Measurements from ENCODE around the gene FBXO31. TPM values are rescaled to one million over a fixed set of nuclear protein-coding genes. Genes with fewer than 3 reads are reported as not detected.

The FBXO31 gene
- total and polyA plus RNA-seq, 2 of the 8 experiments (the other 6 are each of a cell fraction or from before 2014, with no cell fraction given) = 8.3 to 21.6 TPM

GRCh38 chr16:87392821-87393679, 9.5 kb upstream of the FBXO31 start:
- Histone ChIP-seq H3K9me3 (ENCODE audit: insufficient read depth in 2 of 2, low read depth in 1 of 2, low read length in 1 of 2) (no peaks in the 10 kb centered on the region), H3K23ac (ENCODE audit: insufficient read length) (no peak overlapping the region), H3K4me3 (ENCODE audit: extremely low read depth in 1 of 4, insufficient read depth in 2 of 4, low read depth in 3 of 4, low read length in 4 of 4) (peak overlapping the region; percentile 64 to 84 (median 81)), H4K5ac (ENCODE audit: insufficient read length, low read depth, low read length) (no peak overlapping the region), H3K9ac (replicated peaks in 1 of 4; ENCODE audit: extremely low read depth in 1 of 4, low read depth in 3 of 4, low read length in 3 of 4) (peak overlapping the region; percentile 21 to 89 (median 68)), H3K27ac (ENCODE audit: low read depth, low read length) (peak overlapping the region; percentile 33; the same call in 1 of the 2 replicates), H4K91ac (replicated peaks; ENCODE audit: insufficient read length, low read length) (no peak overlapping the region), H4K8ac (ENCODE audit: extremely low read depth, insufficient read depth, low read length) (peak overlapping the region; percentile 80; the same call in 1 of the 2 replicates), H2BK12ac (ENCODE audit: low read depth, low read length) (no peak overlapping the region), H3K79me1 (ENCODE audit: low read depth, low read length) (peaks cover 7% of the 10 kb centered on the region), H3K4me1 (replicated peaks in 1 of 4; ENCODE audit: control insufficient read depth in 3 of 4, insufficient read depth in 4 of 4, low read length in 3 of 4) (peaks cover 1 to 6% (median 2%) of the 10 kb centered on the region in 4 experiments; a peak in 6 of 7 replicates), H2BK5ac (ENCODE audit: low read depth, low read length) (no peak overlapping the region), H3K36me3 (ENCODE audit: control insufficient read depth in 2 of 4, insufficient read depth in 4 of 4, low read length in 3 of 4) (no peaks in the 10 kb centered on the region), H3K4ac (replicated peaks; ENCODE audit: insufficient read length, low read depth, low read length) (no peak overlapping the region), H3K27me3 (replicated peaks in 1 of 4; ENCODE audit: control insufficient read depth in 3 of 4, extremely low read depth in 1 of 4, insufficient read depth in 3 of 4, low read length in 3 of 4) (no peaks in the 10 kb centered on the region), H2AK5ac (ENCODE audit: low read depth, low read length) (no peak overlapping the region), H2AFZ (ENCODE audit: low read length) (no peak overlapping the region), H3K79me2 (ENCODE audit: control insufficient read depth in 1 of 2, insufficient read depth in 2 of 2, low read length in 2 of 2) (peaks cover 0 to 40% of the 10 kb centered on the region in 2 experiments; a peak in 3 of 4 replicates), H2BK15ac (ENCODE audit: low read length) (no peak overlapping the region), H2BK120ac (replicated peaks; ENCODE audit: low read depth, low read length) (no peak overlapping the region), H3K14ac (ENCODE audit: insufficient read length) (no peak overlapping the region), H3K56ac (replicated peaks; ENCODE audit: insufficient read length, low read depth, low read length) (peak overlapping the region; percentile 21), H3K23me2 (ENCODE audit: low read depth, low read length) (peaks cover 12% of the 10 kb centered on the region), H4K20me1 (replicated peaks in 1 of 2; ENCODE audit: control insufficient read depth in 1 of 2, insufficient read depth in 2 of 2, low read length in 2 of 2) (peaks cover 2 to 5% of the 10 kb centered on the region in 2 experiments), H3K18ac (ENCODE audit: extremely low read depth, low read length) (no peak overlapping the region), H3K4me2 (ENCODE audit: insufficient read depth in 1 of 2, low read depth in 2 of 2, low read length in 2 of 2) (peak overlapping the region; percentile 81 to 97), H2BK20ac (ENCODE audit: low read length) (no peak overlapping the region)
- 8% methylated on average over 37 of the region's 53 CpGs; no CpG with 5 or more reads in 1 of the 2 experiments for WGBS, 2 experiments (ENCODE audit: extremely low coverage in 1 of 2, insufficient coverage in 1 of 2, insufficient read length in 1 of 2, insufficient replicate concordance in 2 of 2, low coverage in 1 of 2, low lambda C conversion rate in 2 of 2, missing lambda C conversion rate in 1 of 2)
- ChIA-PET POLR2A (ENCODE audit: partially characterized antibody) (interaction anchor here (0.6 to 4.4 kb wide), 6 partner anchors 9 to 104 kb away, joined by 3 to 31 read pairs (median 3); partner anchors contain the start of gene FBXO31), CTCF (ENCODE audit: partially characterized antibody) (interaction anchor here (1.3 to 1.8 kb wide), 2 partner anchors 66 to 267 kb away, joined by 4 to 6 read pairs; no protein-coding TSS in a partner anchor)
- peak in 1 of 2 experiments; percentile 80 for DNase-seq (ENCODE audit: low read depth in 1 of 2, low spot score in 2 of 2)
- FAIRE-seq = no peak
- TF ChIP-seq RAD21 (IDR thresholded peaks at IDR 0.05 in 1 of 2, conservative IDR thresholded peaks at IDR 0.05 in 1 of 2; ENCODE audit: low read depth in 2 of 2, low read length in 2 of 2) = peak; percentile 47 to 64
- TF ChIP-seq TAF1 (IDR thresholded peaks at IDR 0.05; ENCODE audit: low read depth, low read length) = peak; percentile 47; the same call in 1 of the 2 replicates
- TF ChIP-seq PHF8 (conservative IDR thresholded peaks at IDR 0.05; ENCODE audit: low read depth, low read length) = no peak
- peak; percentile 24; the same call in 1 of the 2 replicates for TF ChIP-seq KDM5A (IDR thresholded peaks at IDR 0.05; ENCODE audit: low read length)
- TF ChIP-seq SP2 (IDR thresholded peaks at IDR 0.05; ENCODE audit: low read length) = no peak
- TF ChIP-seq, protein P1, sequence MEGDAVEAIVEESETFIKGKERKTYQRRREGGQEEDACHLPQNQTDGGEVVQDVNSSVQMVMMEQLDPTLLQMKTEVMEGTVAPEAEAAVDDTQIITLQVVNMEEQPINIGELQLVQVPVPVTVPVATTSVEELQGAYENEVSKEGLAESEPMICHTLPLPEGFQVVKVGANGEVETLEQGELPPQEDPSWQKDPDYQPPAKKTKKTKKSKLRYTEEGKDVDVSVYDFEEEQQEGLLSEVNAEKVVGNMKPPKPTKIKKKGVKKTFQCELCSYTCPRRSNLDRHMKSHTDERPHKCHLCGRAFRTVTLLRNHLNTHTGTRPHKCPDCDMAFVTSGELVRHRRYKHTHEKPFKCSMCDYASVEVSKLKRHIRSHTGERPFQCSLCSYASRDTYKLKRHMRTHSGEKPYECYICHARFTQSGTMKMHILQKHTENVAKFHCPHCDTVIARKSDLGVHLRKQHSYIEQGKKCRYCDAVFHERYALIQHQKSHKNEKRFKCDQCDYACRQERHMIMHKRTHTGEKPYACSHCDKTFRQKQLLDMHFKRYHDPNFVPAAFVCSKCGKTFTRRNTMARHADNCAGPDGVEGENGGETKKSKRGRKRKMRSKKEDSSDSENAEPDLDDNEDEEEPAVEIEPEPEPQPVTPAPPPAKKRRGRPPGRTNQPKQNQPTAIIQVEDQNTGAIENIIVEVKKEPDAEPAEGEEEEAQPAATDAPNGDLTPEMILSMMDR (IDR thresholded peaks at IDR 0.05; ENCODE audit: control extremely low read depth in 1 of 3, insufficient read depth in 1 of 3, low read depth in 1 of 3, low read length in 3 of 3) = peak in 2 of 3 experiments; percentile 30 to 33; a peak in 3 of 4 replicates
- peak; percentile 16 to 70; a peak in 1 of 4 replicates for TF ChIP-seq SIN3A (conservative IDR thresholded peaks at IDR 0.05 in 1 of 2, IDR thresholded peaks at IDR 0.05 in 1 of 2; ENCODE audit: low read depth in 1 of 2, low read length in 2 of 2)

Data from H1 (cell line).